ENCODE data around the gene MTRR. TPM values are rescaled to one million over a fixed set of nuclear protein-coding genes. Genes with fewer than 3 reads are reported as not detected.

Gene MTRR
- total and polyA plus RNA-seq, 9 of the 15 experiments (the other 6 are each of a cell fraction or from before 2014, with no cell fraction given), result 39.3 to 84.6 (median 66.2) TPM

DNA sequence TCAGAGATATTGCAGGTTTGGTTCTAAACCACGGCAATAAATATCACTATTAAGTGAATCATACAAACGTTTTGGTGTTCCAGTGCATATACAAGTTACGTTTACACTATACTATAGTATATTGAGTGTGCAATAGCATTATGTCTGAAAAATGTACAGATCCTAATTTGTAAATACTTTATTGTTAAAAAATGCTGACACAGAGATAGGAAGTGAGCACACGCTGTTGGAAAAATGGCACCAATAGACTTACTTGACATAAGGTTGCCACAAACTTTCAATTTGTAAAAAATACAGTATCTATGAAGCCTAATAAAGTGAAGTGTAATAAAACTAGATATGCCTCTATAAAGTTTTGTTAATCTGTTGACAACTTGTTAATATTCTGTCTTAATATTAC lies 34.0 kb upstream of the MTRR start:
- Histone ChIP-seq H3K9me1 (ENCODE audit: control insufficient read depth, insufficient read depth, low read length) (no peaks in the 10 kb centered on the region), H3K9ac (ENCODE audit: insufficient read depth in 1 of 2, low read depth in 2 of 2, low read length in 2 of 2) (no peak overlapping the region), H3K9me3 (replicated peaks; ENCODE audit: control insufficient read depth, insufficient read depth, low read depth, low read length) (no peaks in the 10 kb centered on the region), H3K4me3 (no peak overlapping the region), H3K27ac (ENCODE audit: extremely low read depth, low read depth, low read length) (no peak overlapping the region), H4K20me1 (replicated peaks; ENCODE audit: control insufficient read depth, insufficient read depth, low read length) (no peaks in the 10 kb centered on the region), H3K79me2 (ENCODE audit: control insufficient read depth, insufficient read depth, low read length) (no peaks in the 10 kb centered on the region), H3K36me3 (ENCODE audit: control insufficient read depth, insufficient read depth, low read length) (no peaks in the 10 kb centered on the region), H3K4me2 (ENCODE audit: insufficient read depth, low read length) (no peak overlapping the region), H3K4me1 (replicated peaks in 1 of 2; ENCODE audit: control insufficient read depth in 2 of 2, insufficient read depth in 2 of 2, low read length in 2 of 2) (no peaks in the 10 kb centered on the region), H2AFZ (ENCODE audit: low read depth, low read length) (no peak overlapping the region), H3K27me3 (ENCODE audit: control insufficient read depth in 2 of 2, insufficient read depth in 2 of 2, low read length in 2 of 2) (peaks cover 2 to 10% of the 10 kb centered on the region in 2 experiments; a peak in 1 of 5 replicates)
- no peak for DNase-seq (ENCODE audit: extremely low read depth in 1 of 4, low spot score in 3 of 4)
- BruUV-seq (replicated peaks), result no TSS peak
- peak; percentile 45; the same call in 1 of the 2 replicates for TF ChIP-seq C11orf30 (IDR thresholded peaks at IDR 0.05; ENCODE audit: low read depth)
- no peak for TF ChIP-seq FOXK1 (CRISPR knock-in tag; IDR thresholded peaks at IDR 0.05; ENCODE audit: borderline replicate concordance)
- no peak for TF ChIP-seq LCOR (CRISPR knock-in tag; IDR thresholded peaks at IDR 0.05)
- peak; percentile 39; the same call in 1 of the 2 replicates for TF ChIP-seq MAFG (tag; conservative IDR thresholded peaks at IDR 0.05)
- TF ChIP-seq, protein P1, sequence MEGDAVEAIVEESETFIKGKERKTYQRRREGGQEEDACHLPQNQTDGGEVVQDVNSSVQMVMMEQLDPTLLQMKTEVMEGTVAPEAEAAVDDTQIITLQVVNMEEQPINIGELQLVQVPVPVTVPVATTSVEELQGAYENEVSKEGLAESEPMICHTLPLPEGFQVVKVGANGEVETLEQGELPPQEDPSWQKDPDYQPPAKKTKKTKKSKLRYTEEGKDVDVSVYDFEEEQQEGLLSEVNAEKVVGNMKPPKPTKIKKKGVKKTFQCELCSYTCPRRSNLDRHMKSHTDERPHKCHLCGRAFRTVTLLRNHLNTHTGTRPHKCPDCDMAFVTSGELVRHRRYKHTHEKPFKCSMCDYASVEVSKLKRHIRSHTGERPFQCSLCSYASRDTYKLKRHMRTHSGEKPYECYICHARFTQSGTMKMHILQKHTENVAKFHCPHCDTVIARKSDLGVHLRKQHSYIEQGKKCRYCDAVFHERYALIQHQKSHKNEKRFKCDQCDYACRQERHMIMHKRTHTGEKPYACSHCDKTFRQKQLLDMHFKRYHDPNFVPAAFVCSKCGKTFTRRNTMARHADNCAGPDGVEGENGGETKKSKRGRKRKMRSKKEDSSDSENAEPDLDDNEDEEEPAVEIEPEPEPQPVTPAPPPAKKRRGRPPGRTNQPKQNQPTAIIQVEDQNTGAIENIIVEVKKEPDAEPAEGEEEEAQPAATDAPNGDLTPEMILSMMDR (IDR thresholded peaks at IDR 0.05 in 2 of 3, conservative IDR thresholded peaks at IDR 0.05 in 1 of 3; ENCODE audit: insufficient read depth in 2 of 3, low read depth in 1 of 3, low read length in 3 of 3), result no peak
- TF ChIP-seq HEY1 (CRISPR knock-in tag; IDR thresholded peaks at IDR 0.05; ENCODE audit: borderline replicate concordance), result no peak
- TF ChIP-seq DDX20 (tag; IDR thresholded peaks at IDR 0.05; ENCODE audit: low read depth), result no peak
- no peak for TF ChIP-seq LEF1 (IDR thresholded peaks at IDR 0.05)
- peak; percentile 57 for TF ChIP-seq ZNF316 (IDR thresholded peaks at IDR 0.05)
- TF ChIP-seq CBFA2T3 (IDR thresholded peaks at IDR 0.05), result no peak
- no peak for TF ChIP-seq ZNF444 (CRISPR knock-in tag; IDR thresholded peaks at IDR 0.05)
- no peak for TF ChIP-seq ZBTB17 (CRISPR knock-in tag; IDR thresholded peaks at IDR 0.05)
- in situ Hi-C loops (cut with MboI) (no loop called here), intact Hi-C loops (cut with micrococcal nuclease) (no loop called here)
- ChIA-PET POLR2A (interaction anchor here (1.0 kb wide), 1 partner anchor 11 kb away, joined by 3 read pairs; no protein-coding TSS in a partner anchor), CTCF (ENCODE audit: low intra/inter-chr PET ratio) (no interaction called here)
- no peak for ATAC-seq
- WGBS (ENCODE audit: insufficient coverage, low coverage, missing lambda C conversion rate), result 2% methylated on average over 4 of the region's 4 CpGs
- FAIRE-seq, result no peak

All from K562 (cell line).